ENCODE results near the gene PHACTR2.

DNA sequence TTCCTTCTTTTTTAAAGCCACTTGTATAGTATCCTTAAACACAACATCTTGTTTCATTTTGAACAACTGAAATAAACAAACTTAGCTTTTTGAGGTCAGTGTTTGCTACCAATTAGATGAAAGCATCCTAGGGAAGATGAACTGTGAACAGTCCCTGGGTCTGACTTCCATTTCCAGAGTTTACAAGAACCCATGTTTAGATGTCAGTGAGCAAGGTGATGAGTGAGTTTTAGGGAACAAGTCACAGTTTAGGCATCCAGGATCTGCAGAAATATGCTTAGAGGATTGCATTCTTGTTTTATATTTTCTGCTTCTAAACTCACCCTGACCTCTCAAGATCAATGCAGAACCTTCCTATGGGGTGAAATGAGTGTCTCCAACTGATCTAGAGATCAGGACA lies 189.5 kb downstream of the PHACTR2 start:
- TF ChIP-seq CTCF (IDR thresholded peaks at IDR 0.05): no peak
- TF ChIP-seq POLR2A (IDR thresholded peaks at IDR 0.05): no peak

All from heart left ventricle (tissue), 13 donors.